Activated T-helper 2 cell treated with anti-CD3 and anti-CD28 coated beads, Interferon-gamma antibody, Interleukin-2, Interleukin-4, amounts not matched to agents 10 μg/mL and 5 μg/mL and 100 μg/mL, durations not matched to agents 14 hours and 24 hours and 36 hours (primary cell): ENCODE measurements around the gene MCTP2. TPM values are rescaled to one million over a fixed set of nuclear protein-coding genes. Genes with fewer than 3 reads are reported as not detected.

Experiments
- DNase-seq: peaks from one replicate; pipeline ENCODE4 v3.0.0; 2021; ENCODE audit warnings: low spot score
- H3K27ac Mint-ChIP-seq: one replicate; pipeline ENCODE4 v1.8.0; 2021; ENCODE audit warnings: mixed read lengths
- H3K27me3 Mint-ChIP-seq: one replicate; pipeline ENCODE4 v1.8.0; 2021; ENCODE audit warnings: low read depth, mixed read lengths
- H3K36me3 Mint-ChIP-seq: one replicate; pipeline ENCODE4 v1.8.0; 2021; ENCODE audit warnings: low read depth, mixed read lengths
- H3K4me1 Mint-ChIP-seq: one replicate; pipeline ENCODE4 v1.8.0; 2021; ENCODE audit warnings: low read depth, mixed read lengths
- H3K4me3 Mint-ChIP-seq: one replicate; pipeline ENCODE4 v1.8.0; 2021; ENCODE audit warnings: low read depth, mild to moderate bottlenecking, moderate library complexity, mixed read lengths
- H3K9me3 Mint-ChIP-seq: one replicate; pipeline ENCODE4 v1.8.0; 2021; ENCODE audit warnings: mixed read lengths
- intact Hi-C: fragments of 100-400 bp; cut with micrococcal nuclease; formaldehyde crosslinking; loops from one replicate; pipeline ENCODE4 v1.15.1; 2023
- total RNA-seq: library from RNA; stranded (reverse); gene quantifications from 2 replicates; pipeline ENCODE4 v1.2.3, GENCODE V29; 2022

Gene MCTP2
- total RNA-seq, 1 donor from 2014 or later = 91.5 TPM

DNA sequence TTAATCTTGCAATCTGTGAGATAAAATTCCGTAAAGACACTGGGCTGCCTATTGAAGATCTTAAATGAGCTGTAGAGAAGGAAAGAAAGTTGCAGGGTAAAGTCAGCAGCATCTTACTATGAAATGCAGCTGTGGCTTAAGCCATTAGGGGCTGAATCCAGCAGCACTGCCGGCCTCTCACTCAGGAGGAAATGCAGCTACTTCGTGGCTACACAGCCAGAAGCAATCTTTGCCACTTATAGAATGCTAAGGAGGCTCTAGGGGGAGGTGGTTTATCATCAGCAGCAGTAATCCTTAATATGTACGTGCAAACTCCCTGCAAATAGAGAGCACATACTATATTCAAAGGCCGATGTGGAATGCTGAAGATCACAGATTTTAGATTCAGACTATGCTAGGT lies 19.1 kb upstream of the MCTP2 start:
- no peak for DNase-seq
- Mint-ChIP-seq H3K4me3 (no peak overlapping the region), H3K36me3 (peaks cover 14% of the 10 kb centered on the region), H3K27ac (no peak overlapping the region), H3K4me1 (peaks cover 28% of the 10 kb centered on the region), H3K9me3 (peaks cover 33% of the 10 kb centered on the region), H3K27me3 (peaks cover 3% of the 10 kb centered on the region)
- intact Hi-C loops = no loop called here

GRCh38 chr15:94225616-94226015 lies 5.7 kb upstream of the MCTP2 start:
- intact Hi-C loops = no loop called here
- Mint-ChIP-seq H3K27ac (no peak overlapping the region), H3K4me3 (no peak overlapping the region), H3K9me3 (peaks cover 13% of the 10 kb centered on the region), H3K36me3 (peaks cover 3% of the 10 kb centered on the region), H3K27me3 (peaks cover 2% of the 10 kb centered on the region), H3K4me1 (peaks cover 57% of the 10 kb centered on the region)
- no peak for DNase-seq

DNA sequence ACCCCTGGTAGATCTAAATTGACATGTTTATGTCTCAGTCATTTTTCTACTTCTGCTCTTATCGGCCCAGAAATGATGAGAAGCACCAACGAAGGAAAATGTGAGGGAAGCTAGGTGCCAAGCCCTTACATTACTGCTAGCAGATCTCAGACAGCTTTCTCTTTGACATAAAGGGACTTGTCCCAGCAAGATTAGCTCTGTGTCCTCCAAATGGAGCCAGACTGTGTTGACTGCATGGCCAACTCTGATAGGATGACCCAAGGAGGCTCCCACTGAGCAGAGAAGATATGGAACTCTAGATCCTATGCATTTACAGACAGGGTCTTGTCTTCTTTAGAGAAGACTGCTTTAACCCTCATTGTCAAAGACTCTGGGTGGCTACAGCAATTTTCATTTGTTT lies 2.8 kb upstream of the MCTP2 start:
- H3K36me3 Mint-ChIP-seq = peaks cover 20% of the 10 kb centered on the region
- DNase-seq = no peak
- peak overlapping the region; percentile 4 for H3K27ac Mint-ChIP-seq
- peaks cover 1% of the 10 kb centered on the region for H3K9me3 Mint-ChIP-seq
- intact Hi-C loops = loop anchor here (1.0 kb wide), 1 partner anchor 22 kb away; no protein-coding TSS in a partner anchor
- peaks cover 2% of the 10 kb centered on the region for H3K27me3 Mint-ChIP-seq
- no peak overlapping the region for H3K4me3 Mint-ChIP-seq
- H3K4me1 Mint-ChIP-seq = peaks cover 65% of the 10 kb centered on the region

GRCh38 chr15:94229591-94230369 lies 1.6 kb upstream of the MCTP2 start:
- H3K27ac Mint-ChIP-seq = peak overlapping the region; percentile 95
- no peaks in the 10 kb centered on the region for H3K9me3 Mint-ChIP-seq
- H3K4me1 Mint-ChIP-seq = peaks cover 76% of the 10 kb centered on the region
- H3K4me3 Mint-ChIP-seq = peak overlapping the region; percentile 91
- intact Hi-C loops = loop anchor here (1.0 to 5.0 kb wide), 2 partner anchors 23 to 58 kb away; no protein-coding TSS in a partner anchor
- H3K36me3 Mint-ChIP-seq = peaks cover 31% of the 10 kb centered on the region
- DNase-seq = peak; percentile 65
- H3K27me3 Mint-ChIP-seq = peaks cover 2% of the 10 kb centered on the region

DNA sequence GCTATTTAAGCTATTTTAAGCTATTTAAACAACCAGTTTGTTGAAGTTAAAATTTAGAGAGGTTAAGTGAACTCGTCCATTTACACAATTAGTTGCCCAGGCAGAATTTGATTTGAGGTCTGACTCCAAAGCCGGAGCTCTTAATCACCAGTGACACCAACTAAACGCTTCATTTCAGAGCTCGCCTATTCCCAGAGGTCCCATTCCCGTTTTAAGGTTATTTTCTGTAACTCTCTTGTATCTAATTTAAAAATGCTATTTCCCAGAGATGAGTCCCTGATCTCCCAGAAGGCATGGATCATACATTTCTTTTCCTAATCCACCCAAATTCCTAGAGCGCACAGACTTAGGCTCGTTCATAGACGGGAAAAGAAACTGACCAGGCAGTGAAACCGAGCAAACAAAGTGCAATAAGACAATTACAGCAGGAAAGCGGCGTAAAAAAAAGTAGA lies 904 bp upstream of the MCTP2 start:
- Mint-ChIP-seq H3K27ac (peak overlapping the region; percentile 95), H3K9me3 (no peaks in the 10 kb centered on the region), H3K27me3 (no peaks in the 10 kb centered on the region), H3K4me3 (peak overlapping the region; percentile 91), H3K36me3 (peaks cover 36% of the 10 kb centered on the region), H3K4me1 (peaks cover 77% of the 10 kb centered on the region)
- intact Hi-C loops = loop anchor here (5.0 kb wide), 1 partner anchor 57 kb away; no protein-coding TSS in a partner anchor
- DNase-seq = no peak

DNA sequence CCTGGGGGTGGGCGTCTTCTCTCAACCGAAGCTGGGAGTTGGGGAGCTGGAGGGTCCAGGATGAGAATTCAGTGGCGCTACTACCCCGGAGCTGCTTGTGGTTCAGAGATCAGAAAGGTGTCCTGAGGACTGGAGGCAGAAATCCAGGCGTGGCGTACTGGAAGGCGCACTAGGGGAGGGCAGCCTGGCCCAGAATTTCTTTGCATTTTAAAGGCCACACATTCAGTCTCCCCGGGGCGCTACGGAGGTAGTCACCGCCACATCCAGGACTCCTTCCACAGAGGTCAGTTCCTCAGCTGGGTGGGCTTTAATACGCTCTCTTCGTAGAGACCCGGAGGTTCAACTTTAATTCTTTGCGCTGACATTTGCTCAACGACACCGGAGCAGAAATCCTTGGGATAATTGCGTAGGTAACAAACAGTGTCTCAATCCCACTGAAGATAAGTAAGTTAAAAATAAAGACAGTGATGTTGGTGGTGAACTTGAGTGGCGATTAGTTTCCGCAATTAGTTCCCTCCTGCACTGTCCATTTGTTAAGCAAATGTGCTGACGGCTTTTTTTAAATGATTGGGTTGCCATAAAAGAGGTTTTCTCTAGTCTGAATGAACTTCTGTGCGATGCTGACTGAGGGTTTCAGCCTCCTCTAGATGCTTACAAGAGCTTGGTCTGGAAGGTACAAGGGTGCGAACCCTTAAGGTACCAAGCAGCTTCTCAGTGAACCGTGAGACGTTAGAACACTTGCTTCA lies 535 bp downstream of the MCTP2 start:
- Mint-ChIP-seq H3K4me1 (peaks cover 79% of the 10 kb centered on the region), H3K36me3 (peaks cover 51% of the 10 kb centered on the region), H3K27me3 (no peaks in the 10 kb centered on the region), H3K9me3 (no peaks in the 10 kb centered on the region), H3K27ac (peak overlapping the region; percentile 66), H3K4me3 (peak overlapping the region; percentile 91)
- no peak for DNase-seq
- intact Hi-C loops = loop anchor here (1.0 to 5.0 kb wide), 6 partner anchors 40 to 92 kb away; no protein-coding TSS in a partner anchor

DNA sequence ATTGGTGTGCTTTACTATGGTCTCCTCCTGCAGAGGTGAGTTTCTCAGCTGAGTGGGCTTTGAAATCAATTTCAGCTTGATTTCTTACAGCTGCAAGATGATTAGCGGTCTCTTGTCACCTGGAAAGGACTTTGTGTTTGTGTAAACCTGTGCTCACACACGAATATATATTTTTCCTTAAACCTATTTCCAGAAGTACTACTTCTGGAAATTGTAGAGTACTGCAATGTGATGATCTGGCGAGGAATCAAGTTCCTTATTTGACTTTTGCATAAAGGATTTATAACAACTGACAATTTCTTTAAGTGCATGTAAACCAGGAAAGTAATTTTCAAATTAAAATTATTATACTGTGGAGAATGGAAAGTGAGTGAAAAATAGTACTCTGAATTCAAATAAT lies 2.1 kb downstream of the MCTP2 start:
- Mint-ChIP-seq H3K27ac (peak overlapping the region; percentile 19), H3K4me3 (peak overlapping the region; percentile 64), H3K4me1 (peaks cover 76% of the 10 kb centered on the region), H3K9me3 (no peaks in the 10 kb centered on the region), H3K27me3 (no peaks in the 10 kb centered on the region), H3K36me3 (peaks cover 60% of the 10 kb centered on the region)
- no peak for DNase-seq
- intact Hi-C loops = loop anchor here (5.0 kb wide), 1 partner anchor 54 kb away; no protein-coding TSS in a partner anchor

DNA sequence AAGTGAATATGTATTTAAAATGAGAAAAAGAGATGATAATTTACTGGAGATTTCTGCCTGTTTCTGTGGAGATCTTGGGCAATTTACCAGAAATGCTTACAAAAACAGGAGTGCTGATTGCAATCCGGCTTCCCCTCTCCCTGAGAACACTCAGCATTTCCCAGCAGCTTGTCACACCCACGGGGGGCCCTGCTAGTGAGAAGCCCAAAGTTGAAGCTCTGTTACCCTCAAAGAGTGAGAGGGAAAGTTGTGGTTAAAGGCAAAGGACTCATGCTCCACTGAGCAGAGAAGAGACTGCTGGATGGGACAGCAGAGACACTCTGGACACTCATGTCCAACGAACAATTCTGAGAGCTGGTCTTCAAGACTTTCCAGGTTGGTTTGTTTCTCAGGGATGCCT lies 2.9 kb downstream of the MCTP2 start:
- peaks cover 73% of the 10 kb centered on the region for H3K4me1 Mint-ChIP-seq
- peaks cover 66% of the 10 kb centered on the region for H3K36me3 Mint-ChIP-seq
- H3K27ac Mint-ChIP-seq = peak overlapping the region; percentile 19
- peak overlapping the region; percentile 64 for H3K4me3 Mint-ChIP-seq
- no peak for DNase-seq
- intact Hi-C loops = loop anchor here (5.0 kb wide), 1 partner anchor 53 kb away; no protein-coding TSS in a partner anchor
- no peaks in the 10 kb centered on the region for H3K9me3 Mint-ChIP-seq
- H3K27me3 Mint-ChIP-seq = no peaks in the 10 kb centered on the region

DNA sequence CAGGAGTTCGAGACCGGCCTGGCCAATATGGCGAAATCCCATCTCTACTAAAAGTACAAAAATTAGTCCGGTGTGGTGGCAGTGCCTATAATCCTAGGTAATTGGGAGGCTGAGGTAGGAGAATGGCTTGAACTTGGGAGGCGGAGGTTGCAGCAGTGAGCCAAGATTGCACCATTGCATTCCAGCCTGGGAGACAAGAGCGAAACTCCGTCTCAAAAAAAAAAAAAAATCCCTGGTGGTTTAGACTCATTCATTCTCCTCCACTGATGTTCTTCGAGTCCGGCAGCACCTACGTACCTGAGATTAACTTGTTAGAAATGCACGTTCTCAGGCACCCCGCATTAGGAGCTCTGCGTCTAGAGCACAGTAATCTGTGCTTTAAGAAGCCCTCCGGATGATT lies 3.7 kb downstream of the MCTP2 start:
- H3K4me1 Mint-ChIP-seq = peaks cover 75% of the 10 kb centered on the region
- intact Hi-C loops = no loop called here
- H3K4me3 Mint-ChIP-seq = peak overlapping the region; percentile 64
- no peaks in the 10 kb centered on the region for H3K9me3 Mint-ChIP-seq
- no peak overlapping the region for H3K27ac Mint-ChIP-seq
- no peak for DNase-seq
- peaks cover 72% of the 10 kb centered on the region for H3K36me3 Mint-ChIP-seq
- no peaks in the 10 kb centered on the region for H3K27me3 Mint-ChIP-seq

GRCh38 chr15:94235646-94236045 lies 4.3 kb downstream of the MCTP2 start:
- DNase-seq = no peak
- no peak overlapping the region for H3K27ac Mint-ChIP-seq
- H3K27me3 Mint-ChIP-seq = no peaks in the 10 kb centered on the region
- intact Hi-C loops = no loop called here
- H3K4me1 Mint-ChIP-seq = peaks cover 75% of the 10 kb centered on the region
- peaks cover 76% of the 10 kb centered on the region for H3K36me3 Mint-ChIP-seq
- no peak overlapping the region for H3K4me3 Mint-ChIP-seq
- no peaks in the 10 kb centered on the region for H3K9me3 Mint-ChIP-seq

DNA sequence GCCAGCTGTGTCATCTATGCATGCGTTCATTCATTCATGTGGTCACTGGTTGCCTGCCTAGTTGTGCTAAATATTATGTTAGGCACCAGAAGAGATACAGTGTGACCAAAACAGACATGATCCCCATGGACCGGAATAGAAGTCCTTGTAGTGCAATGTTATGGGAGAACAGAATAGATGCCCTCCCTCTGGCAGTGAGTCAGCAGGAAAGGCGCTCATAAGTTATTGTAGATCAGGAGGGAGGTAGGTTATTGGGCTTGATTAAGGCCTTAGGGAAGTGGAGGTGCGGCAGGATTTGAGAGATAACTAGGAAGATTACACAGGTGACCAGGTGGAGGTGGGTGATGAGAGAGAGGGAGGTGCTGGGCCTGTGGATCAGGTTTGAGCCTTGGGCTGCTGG lies 5.2 kb downstream of the MCTP2 start:
- peaks cover 82% of the 10 kb centered on the region for H3K4me1 Mint-ChIP-seq
- H3K27me3 Mint-ChIP-seq = no peaks in the 10 kb centered on the region
- peak overlapping the region; percentile 77 for H3K27ac Mint-ChIP-seq
- H3K4me3 Mint-ChIP-seq = peak overlapping the region; percentile 54
- no peak for DNase-seq
- H3K9me3 Mint-ChIP-seq = no peaks in the 10 kb centered on the region
- intact Hi-C loops = no loop called here
- peaks cover 79% of the 10 kb centered on the region for H3K36me3 Mint-ChIP-seq

DNA sequence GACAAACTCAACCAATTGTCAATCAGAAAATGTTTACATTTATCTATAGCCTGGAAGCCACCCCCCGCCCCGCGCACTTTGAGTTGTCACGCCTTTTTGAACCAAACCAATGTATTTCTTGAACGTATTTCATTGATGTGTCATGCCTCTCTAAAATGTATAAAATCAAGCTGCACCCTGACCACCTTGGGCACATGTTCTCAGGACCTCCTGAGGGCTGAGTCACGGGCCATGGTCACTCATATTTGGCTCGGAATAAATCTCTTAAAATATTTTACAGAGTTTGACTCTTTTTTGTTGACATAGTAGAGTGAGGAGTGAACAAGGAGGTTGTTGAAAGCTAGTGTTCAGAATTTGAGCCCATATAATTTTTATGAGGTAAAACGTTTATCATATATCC lies 6.5 kb downstream of the MCTP2 start:
- Mint-ChIP-seq H3K36me3 (peaks cover 76% of the 10 kb centered on the region), H3K4me1 (peaks cover 85% of the 10 kb centered on the region), H3K27ac (peak overlapping the region; percentile 71), H3K9me3 (no peaks in the 10 kb centered on the region), H3K4me3 (peak overlapping the region; percentile 51), H3K27me3 (no peaks in the 10 kb centered on the region)
- no peak for DNase-seq
- intact Hi-C loops = no loop called here
